PC-3 (cell line): ENCODE data around the gene BCR.

Source experiments
- EZH2 ChIP-seq: fragments of 300-600 bp; sonication (generic); IDR thresholded peaks from one replicate; pipeline ENCODE4 v1.6.1; 2017; ENCODE audit warnings: antibody characterized with exemption, mild to moderate bottlenecking, low read length; ENCODE audit not compliant: unreplicated experiment
- EZH2phosphoT487 ChIP-seq: fragments of 300-600 bp; sonication (generic); IDR thresholded peaks from 2 replicates; pipeline ENCODE4 v1.6.1; 2018; ENCODE audit warnings: mild to moderate bottlenecking, antibody characterized with exemption, low read length, borderline replicate concordance
- TF ChIP-seq, protein P1 (sequence below): fragments of 300-600 bp; sonication (generic); conservative IDR thresholded peaks from 2 replicates; pipeline ENCODE4 v1.5.1; 2017; ENCODE audit warnings: antibody characterized with exemption, low read depth, mild to moderate bottlenecking, low read length

DNA sequence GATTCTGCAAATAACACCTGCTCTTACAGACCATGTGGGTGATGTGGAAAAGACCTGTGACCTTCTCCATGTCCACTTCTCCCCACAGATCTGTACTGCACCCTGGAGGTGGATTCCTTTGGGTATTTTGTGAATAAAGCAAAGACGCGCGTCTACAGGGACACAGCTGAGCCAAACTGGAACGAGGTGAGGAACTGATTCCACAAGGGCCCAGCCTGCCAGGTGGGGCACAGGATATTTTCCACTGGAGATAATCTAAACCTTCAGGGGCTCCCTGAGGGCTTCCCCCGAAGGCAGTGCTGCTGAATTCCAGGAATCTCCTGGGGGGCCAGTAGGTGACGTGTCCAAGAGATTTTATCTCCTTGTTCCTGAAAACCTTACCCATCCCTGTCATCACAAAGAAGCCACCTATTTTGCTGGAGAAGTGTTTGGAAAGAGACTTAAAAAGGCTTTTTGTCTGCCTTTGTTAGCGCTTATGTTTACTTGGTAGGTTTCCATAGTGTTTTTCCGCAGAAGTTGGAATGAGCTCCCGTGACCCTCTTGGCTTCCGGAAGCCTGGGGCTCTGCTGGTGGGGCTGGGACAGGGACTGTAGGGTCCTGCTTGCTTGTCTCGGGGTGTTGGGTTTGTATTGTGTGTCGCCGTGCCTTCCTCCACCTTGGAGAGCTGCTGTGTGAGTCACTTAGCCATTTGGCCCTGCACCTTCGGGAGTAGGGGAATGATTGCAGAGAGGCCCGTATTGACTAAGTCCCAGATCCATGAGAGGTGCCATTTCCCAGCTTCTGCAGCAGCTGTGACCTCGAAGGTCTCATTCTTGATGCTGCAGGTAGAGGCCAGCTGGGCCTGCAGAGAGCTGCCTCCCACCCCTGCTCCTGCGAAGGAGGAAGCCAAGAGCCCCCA lies 112.4 kb downstream of the BCR start:
- TF ChIP-seq EZH2phosphoT487, result no peak
- TF ChIP-seq, protein P1, sequence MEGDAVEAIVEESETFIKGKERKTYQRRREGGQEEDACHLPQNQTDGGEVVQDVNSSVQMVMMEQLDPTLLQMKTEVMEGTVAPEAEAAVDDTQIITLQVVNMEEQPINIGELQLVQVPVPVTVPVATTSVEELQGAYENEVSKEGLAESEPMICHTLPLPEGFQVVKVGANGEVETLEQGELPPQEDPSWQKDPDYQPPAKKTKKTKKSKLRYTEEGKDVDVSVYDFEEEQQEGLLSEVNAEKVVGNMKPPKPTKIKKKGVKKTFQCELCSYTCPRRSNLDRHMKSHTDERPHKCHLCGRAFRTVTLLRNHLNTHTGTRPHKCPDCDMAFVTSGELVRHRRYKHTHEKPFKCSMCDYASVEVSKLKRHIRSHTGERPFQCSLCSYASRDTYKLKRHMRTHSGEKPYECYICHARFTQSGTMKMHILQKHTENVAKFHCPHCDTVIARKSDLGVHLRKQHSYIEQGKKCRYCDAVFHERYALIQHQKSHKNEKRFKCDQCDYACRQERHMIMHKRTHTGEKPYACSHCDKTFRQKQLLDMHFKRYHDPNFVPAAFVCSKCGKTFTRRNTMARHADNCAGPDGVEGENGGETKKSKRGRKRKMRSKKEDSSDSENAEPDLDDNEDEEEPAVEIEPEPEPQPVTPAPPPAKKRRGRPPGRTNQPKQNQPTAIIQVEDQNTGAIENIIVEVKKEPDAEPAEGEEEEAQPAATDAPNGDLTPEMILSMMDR, result no peak
- no peak for TF ChIP-seq EZH2
